ENCODE data around the gene TMEM131.
A peak's percentile ranks its signal among the peaks of the same experiment; 100 is the strongest.

TMEM131 gene

GRCh38 chr2:97770445-97770844, 225.3 kb downstream of the TMEM131 start:
- DNase-seq, result no peak
- intact Hi-C loops (cut with DNase I), result no loop called here

GRCh38 chr2:97769711-97770110, 226.0 kb downstream of the TMEM131 start:
- intact Hi-C loops (cut with DNase I), result no loop called here
- DNase-seq, result no peak

- intact Hi-C loops (cut with DNase I), result no loop called here
Measured at GRCh38 chr2:97769308-97769707, 226.4 kb downstream of the TMEM131 start.

GRCh38 chr2:97766567-97766966, 229.2 kb downstream of the TMEM131 start:
- DNase-seq, result no peak
- intact Hi-C loops (cut with DNase I), result no loop called here

More at GRCh38 chr2:97769308-97769707, 226.4 kb downstream of the TMEM131 start:
- no peak for DNase-seq

- intact Hi-C loops (cut with DNase I), result no loop called here
- no peak for DNase-seq
Measured at GRCh38 chr2:97765933-97766332, 229.8 kb downstream of the TMEM131 start.

- intact Hi-C loops (cut with DNase I), result no loop called here
- DNase-seq, result peak in 1 of 10 donors; percentile 56
Measured at GRCh38 chr2:97764559-97765263, 231.0 kb downstream of the TMEM131 start.

- peak in 1 of 10 donors; percentile 33 for DNase-seq
- intact Hi-C loops (cut with DNase I), result no loop called here
Measured at GRCh38 chr2:97763176-97763845, 232.4 kb downstream of the TMEM131 start.

GRCh38 chr2:97761192-97761591, 234.6 kb downstream of the TMEM131 start:
- DNase-seq, result peak in 1 of 10 donors; percentile 67
- intact Hi-C loops (cut with DNase I), result no loop called here

- DNase-seq, result peak in 1 of 10 donors; percentile 46
Measured at GRCh38 chr2:97760480-97761049, 235.2 kb downstream of the TMEM131 start.

GRCh38 chr2:97759727-97760407, 235.9 kb downstream of the TMEM131 start:
- DNase-seq, result peak in 1 of 10 donors; percentile 27
- intact Hi-C loops (cut with DNase I), result no loop called here

More at GRCh38 chr2:97760480-97761049, 235.2 kb downstream of the TMEM131 start:
- intact Hi-C loops (cut with DNase I), result no loop called here

- DNase-seq, result peak in 1 of 10 donors; percentile 24
- intact Hi-C loops (cut with DNase I), result no loop called here
Measured at GRCh38 chr2:97758131-97758705, 237.5 kb downstream of the TMEM131 start.

GRCh38 chr2:97757062-97757461, 238.7 kb downstream of the TMEM131 start:
- peak in 1 of 10 donors; percentile 77 for DNase-seq
- intact Hi-C loops (cut with DNase I), result no loop called here

GRCh38 chr2:97755491-97755890, 240.3 kb downstream of the TMEM131 start:
- DNase-seq, result no peak
- intact Hi-C loops (cut with DNase I), result no loop called here

- intact Hi-C loops (cut with DNase I), result no loop called here
- DNase-seq, result peak in 1 of 10 donors; percentile 49
Measured at GRCh38 chr2:97754690-97755346, 240.9 kb downstream of the TMEM131 start.

GRCh38 chr2:97752342-97753334, 243.1 kb downstream of the TMEM131 start:
- no peak for DNase-seq
- intact Hi-C loops (cut with DNase I), result no loop called here

GRCh38 chr2:97751752-97752151, 244.0 kb downstream of the TMEM131 start:
- intact Hi-C loops (cut with DNase I), result no loop called here
- peak in 1 of 10 donors; percentile 16 for DNase-seq

GRCh38 chr2:97750017-97750416, 245.7 kb downstream of the TMEM131 start:
- intact Hi-C loops (cut with DNase I), result no loop called here
- DNase-seq, result peak in 1 of 10 donors; percentile 73

GRCh38 chr2:97749581-97749980, 246.2 kb downstream of the TMEM131 start:
- DNase-seq, result peak in 1 of 10 donors; percentile 62

GRCh38 chr2:97747716-97748115, 248.0 kb downstream of the TMEM131 start:
- peak in 1 of 10 donors; percentile 57 for DNase-seq
- intact Hi-C loops (cut with DNase I), result no loop called here

More at GRCh38 chr2:97749581-97749980, 246.2 kb downstream of the TMEM131 start:
- intact Hi-C loops (cut with DNase I), result no loop called here
